ENCODE data around the gene RABGAP1L. TPM values are rescaled to one million over a fixed set of nuclear protein-coding genes. Genes with fewer than 3 reads are reported as not detected.

RABGAP1L gene
- total and polyA plus RNA-seq, 2 donors (not counting 3 experiments of a cell fraction or from before 2014, with no cell fraction given), result 6.4 to 22.2 TPM

GRCh38 chr1:174799136-174799479 lies 639.8 kb downstream of the RABGAP1L start:
- CTCF ChIA-PET, result interaction anchor here (0.6 to 2.4 kb wide), 11 partner anchors 9 to 537 kb away, joined by 3 to 14 read pairs (median 3); no protein-coding TSS in a partner anchor
- no peaks in the 10 kb centered on the region for H3K79me2 ChIP-seq (ENCODE audit: control insufficient read depth, insufficient read depth, low read length)
- H2AFZ ChIP-seq (ENCODE audit: low read depth, low read length), result peak overlapping the region; percentile 80

More at GRCh38 chr1:174799136-174799479, 639.8 kb downstream of the RABGAP1L start:
- no peaks in the 10 kb centered on the region for H4K20me1 ChIP-seq (replicated peaks; ENCODE audit: control insufficient read depth, extremely low read depth, insufficient read depth, low read length)
- no peak overlapping the region for H3K9ac ChIP-seq (replicated peaks; ENCODE audit: extremely low read depth, insufficient read depth, low read length)
- POLR2A ChIA-PET, result interaction anchor here (0.6 kb wide), 1 partner anchor 9 kb away, joined by 4 read pairs; no protein-coding TSS in a partner anchor
- FAIRE-seq (no peak), DNase-seq (ENCODE audit: low read depth, low spot score) (no peak)
- peak overlapping the region in 1 of 3 experiments; percentile 82 for H3K4me3 ChIP-seq (replicated peaks in 1 of 3; ENCODE audit: insufficient read depth in 1 of 3, low read depth in 1 of 3, low read length in 3 of 3)
- BruUV-seq (replicated peaks), result no TSS peak
- intact Hi-C loops (cut with micrococcal nuclease), result no loop called here
- H3K36me3 ChIP-seq (ENCODE audit: control insufficient read depth in 2 of 2, extremely low read depth in 1 of 2, insufficient read depth in 2 of 2, low read length in 2 of 2), result no peaks in the 10 kb centered on the region
- no peaks in the 10 kb centered on the region for H3K9me3 ChIP-seq (replicated peaks; ENCODE audit: control insufficient read depth, insufficient read depth, low read length)
- no peaks in the 10 kb centered on the region for H3K27me3 ChIP-seq (ENCODE audit: control insufficient read depth in 2 of 2, insufficient read depth in 2 of 2, low read length in 2 of 2)
- H3K9me1 ChIP-seq (replicated peaks; ENCODE audit: control insufficient read depth, extremely low read depth, insufficient read depth, low read length), result no peaks in the 10 kb centered on the region
- H3K4me1 ChIP-seq (ENCODE audit: control insufficient read depth, extremely low read depth, insufficient read depth, low read length), result peaks cover 10% of the 10 kb centered on the region
- dilution Hi-C loops (cut with MboI; ENCODE audit: extremely low pct_ligation_motif_present, low sequenced_read_pairs), result no loop called here
- H3K4me2 ChIP-seq (ENCODE audit: insufficient read depth, low read length), result peak overlapping the region; percentile 84
- TF ChIP-seq FOS (IDR thresholded peaks at IDR 0.05; ENCODE audit: borderline replicate concordance, insufficient read depth, low read length) (no peak), POLR2AphosphoS5 (IDR thresholded peaks at IDR 0.05; ENCODE audit: insufficient read depth, low read depth, low read length) (no peak), MYC (IDR thresholded peaks at IDR 0.05; ENCODE audit: low read depth, low read length) (no peak), EZH2 (IDR thresholded peaks at IDR 0.05; ENCODE audit: borderline replicate concordance, low read depth, low read length, severe bottlenecking) (no peak), CTCF (IDR thresholded peaks at IDR 0.05; ENCODE audit: extremely low read depth in 1 of 2, insufficient read depth in 1 of 2, low read depth in 1 of 2, low read length in 2 of 2) (no peak), MAX (IDR thresholded peaks at IDR 0.05; ENCODE audit: insufficient read depth, insufficient read length) (no peak), GATA2 (IDR thresholded peaks at IDR 0.05; ENCODE audit: insufficient read depth, insufficient read length, low read depth, low read length) (no peak), JUN (IDR thresholded peaks at IDR 0.05; ENCODE audit: borderline replicate concordance, insufficient read depth, insufficient read length, low read depth) (no peak), POLR2A (IDR thresholded peaks at IDR 0.05; ENCODE audit: low read depth, low read length) (no peak)
- no peak overlapping the region for H3K27ac ChIP-seq (ENCODE audit: insufficient read depth, low read depth, low read length)

All from endothelial cell of umbilical vein (primary cell).